GM18873 (cell line): ENCODE data around the gene NSUN2.
"Not testable (repeated sequence)": the region's sequence is repeated elsewhere in the genome, so short reads cannot be mapped to it uniquely, and the experiment has no call there.

Experiments used
- ATAC-seq: cut with Tn5 transposase; IDR thresholded peaks from one replicate; pipeline ENCODE4 v1.9.1; 2021; ENCODE audit warnings: mild to moderate bottlenecking, moderate library complexity, moderate number of reproducible peaks; ENCODE audit not compliant: unreplicated experiment, low FRiP score

NSUN2 gene

DNA sequence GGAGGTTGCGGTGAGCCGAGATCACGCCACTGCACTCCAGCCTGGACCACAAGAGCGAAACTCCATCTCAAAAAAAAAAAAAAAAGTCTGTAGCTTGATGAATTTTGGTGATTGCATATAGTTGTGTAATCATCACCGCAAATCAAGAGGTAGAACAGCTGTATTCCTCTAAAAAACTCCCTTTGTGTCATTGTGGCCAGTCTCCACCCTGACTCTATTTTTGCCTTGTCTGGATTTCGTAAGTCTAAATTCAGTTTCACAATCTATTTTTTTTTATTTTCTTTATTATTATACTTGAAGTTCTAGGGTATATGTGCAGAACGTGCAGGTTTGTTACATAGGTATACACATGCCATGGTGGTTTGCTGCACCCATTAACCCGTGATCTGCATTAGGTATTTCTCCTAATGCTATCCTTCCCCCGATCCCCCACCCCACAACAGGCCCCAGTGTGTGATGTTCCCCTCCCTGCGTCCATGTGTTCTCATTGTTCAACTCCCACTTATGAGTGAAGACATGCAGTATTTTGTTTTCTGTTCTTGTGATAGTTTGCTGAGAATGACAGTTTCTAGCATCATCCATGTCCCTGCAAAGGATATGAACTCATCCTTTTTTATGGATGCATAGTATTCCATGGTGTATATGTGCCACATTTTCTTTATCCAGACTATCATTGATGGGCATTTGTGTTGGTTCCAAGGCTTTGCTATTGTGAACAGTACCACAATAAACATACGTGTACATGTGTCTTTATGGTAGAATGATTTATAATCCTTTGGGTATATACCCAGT lies 12.9 kb upstream of the NSUN2 start:
- not testable (repeated sequence) for ATAC-seq

DNA sequence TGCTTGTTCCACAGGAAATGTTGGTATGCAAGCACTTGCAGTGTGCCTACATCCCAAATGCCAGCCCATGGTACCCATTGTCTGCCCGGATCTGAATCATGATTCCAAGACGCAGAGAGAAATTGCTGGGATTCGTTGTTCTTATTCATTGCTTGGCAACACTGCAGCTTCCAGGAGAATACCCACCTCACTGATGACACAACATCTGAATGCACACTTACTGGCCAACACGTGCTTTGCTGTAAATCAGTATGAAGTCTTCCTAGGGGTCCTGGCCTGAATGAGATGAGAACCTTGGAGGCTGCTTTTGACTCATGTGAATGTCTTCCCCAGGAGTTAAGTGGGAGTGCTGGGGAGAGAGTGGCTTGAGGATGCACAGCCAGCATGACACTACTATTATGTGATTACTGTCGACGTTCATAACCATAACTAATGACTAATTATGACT lies 12.0 kb upstream of the NSUN2 start:
- no peak for ATAC-seq

DNA sequence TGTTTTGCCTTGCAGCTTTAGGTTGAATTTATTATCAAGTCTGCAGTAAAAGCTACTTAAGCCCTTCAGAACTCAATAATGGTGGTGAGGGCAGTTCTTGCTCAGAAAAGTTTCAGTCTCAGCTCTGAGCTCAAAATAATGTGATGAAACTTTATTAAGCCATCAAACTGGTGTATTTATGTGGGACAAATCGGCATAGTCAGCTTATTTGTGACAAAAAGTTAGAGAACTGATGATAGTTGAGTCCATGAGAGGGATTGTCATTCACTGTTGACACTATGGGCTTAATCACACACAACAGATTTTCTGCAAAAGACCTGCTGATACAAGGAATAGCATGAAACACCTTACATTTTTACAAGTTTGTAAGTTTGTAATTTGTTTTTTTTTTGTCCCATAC lies 9.8 kb upstream of the NSUN2 start:
- no peak for ATAC-seq

DNA sequence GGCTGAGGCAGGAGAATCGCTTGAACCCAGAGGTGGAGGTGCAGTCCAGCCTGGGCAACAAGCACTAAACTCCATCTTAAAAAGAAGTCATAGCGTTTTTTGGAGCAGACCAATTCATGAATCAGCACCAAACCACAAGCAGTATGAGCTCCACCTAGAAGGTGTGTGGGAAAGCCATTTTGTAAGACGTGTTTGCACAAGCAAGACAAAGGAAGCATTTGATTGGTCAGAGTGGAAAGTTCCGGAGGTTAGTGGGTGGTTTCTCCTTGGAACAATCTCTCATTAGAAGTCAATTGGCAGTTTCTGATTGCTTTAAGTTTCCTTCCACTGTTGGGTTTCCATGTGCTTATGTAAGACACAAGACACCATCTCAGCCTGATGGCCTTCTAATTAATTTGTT lies 5.4 kb upstream of the NSUN2 start:
- no peak for ATAC-seq

DNA sequence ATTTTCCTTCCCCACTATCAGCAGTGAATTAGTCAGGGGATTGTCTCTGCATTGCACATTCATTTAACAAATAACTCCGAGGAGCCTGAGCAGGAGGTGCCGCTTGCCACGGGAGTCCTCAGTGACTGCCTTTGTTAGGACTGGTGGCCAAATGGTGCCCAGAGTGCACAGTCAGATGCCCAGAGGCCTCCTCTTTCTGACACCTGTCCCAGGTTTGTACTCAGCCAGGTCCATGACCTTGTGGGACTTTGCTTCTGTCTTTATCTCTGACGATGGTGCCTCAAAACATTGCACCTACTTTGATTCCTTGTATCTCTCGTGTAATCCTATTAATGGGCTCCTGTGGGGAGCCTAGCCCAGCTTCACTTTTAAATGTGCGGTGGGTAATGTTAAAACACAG lies 4.7 kb upstream of the NSUN2 start:
- no peak for ATAC-seq

DNA sequence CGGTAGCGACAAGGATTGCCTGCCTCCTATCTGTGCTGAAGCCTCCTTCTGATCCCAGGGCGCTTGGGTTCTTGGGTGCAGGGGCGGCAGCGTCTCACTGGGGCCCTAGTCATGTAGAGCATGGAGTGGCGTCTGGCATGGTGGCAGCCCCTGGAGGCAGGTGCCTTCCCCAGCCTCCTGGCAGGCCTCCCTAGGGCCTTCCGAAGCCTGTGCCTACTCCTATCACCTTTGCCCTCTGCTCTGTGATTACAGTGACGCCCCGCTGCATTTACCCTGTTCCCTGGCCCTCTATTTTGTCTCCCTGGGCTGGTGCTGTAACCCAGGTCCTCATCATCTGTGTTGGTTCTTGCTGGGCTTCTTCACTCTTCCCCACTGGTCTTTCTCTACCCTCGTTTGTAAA lies 4.2 kb upstream of the NSUN2 start:
- no peak for ATAC-seq

DNA sequence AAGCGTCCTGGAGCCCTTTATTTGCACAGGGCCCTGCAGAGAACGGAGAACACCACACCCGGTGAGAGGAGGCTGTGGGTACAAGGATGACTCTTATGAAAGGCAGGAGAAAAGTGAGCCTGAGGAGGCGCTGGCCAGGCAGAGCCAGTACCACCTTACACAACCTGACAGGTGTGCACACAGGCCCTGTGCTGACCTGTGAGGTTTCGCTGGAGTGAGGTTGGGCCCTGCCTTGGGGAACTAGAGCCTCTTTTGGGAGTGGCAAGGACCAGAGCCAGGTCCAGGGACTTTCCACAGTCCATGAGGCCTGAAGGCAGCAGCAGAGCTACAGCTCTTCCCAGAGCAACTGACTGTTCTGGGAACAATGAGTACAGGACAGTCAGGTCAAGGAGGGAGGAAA lies 3.4 kb upstream of the NSUN2 start:
- no peak for ATAC-seq

DNA sequence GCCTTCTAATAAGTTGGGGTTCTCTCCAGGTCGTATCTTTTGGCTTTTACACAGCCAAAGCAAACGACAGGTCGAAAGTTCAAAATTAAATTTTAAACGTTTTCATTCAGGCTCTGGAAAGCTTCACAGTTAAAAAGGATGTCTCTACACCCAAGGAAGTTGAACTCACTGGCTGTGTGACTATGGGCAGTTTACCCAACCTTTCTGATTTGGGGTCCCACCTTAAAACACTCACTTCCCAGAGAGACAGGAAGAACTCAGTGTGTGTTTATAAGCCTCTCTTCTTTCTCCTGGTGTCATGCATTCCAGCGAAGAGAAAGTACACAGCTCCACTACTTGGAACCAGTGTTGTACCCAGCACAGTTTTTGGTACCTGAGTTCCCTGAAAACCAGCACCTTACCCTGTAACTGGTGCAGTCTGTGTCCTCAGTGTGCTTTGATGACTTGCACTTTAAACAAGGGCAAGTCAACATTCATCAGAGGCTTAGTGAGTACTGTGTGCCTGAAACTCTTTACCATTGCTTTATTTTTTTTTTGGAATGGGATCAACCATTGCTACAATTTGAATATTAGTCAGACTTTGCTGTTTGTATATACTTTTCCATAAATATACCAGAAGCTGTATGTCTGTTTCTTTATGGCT lies 2.1 kb upstream of the NSUN2 start:
- ATAC-seq: no peak

DNA sequence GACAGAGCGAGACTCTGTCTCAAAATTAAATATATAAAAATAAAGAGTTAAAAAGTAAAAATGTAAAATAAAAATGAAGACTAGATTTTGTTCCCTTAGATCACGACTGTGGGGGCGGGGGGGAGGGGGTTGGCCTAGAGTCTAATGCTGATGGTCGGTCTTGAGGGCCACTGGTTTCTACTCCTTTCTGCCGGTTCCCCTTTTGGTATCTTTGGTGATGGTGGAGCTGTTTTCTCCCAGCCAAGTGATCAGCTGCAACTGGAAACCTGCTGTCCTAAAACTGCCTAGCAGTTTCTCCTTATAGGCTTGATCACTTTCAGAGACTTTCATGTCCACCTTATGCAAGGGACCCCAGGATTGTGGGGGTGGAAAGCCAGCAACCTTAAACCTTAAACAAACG lies 1.5 kb upstream of the NSUN2 start:
- ATAC-seq: no peak

DNA sequence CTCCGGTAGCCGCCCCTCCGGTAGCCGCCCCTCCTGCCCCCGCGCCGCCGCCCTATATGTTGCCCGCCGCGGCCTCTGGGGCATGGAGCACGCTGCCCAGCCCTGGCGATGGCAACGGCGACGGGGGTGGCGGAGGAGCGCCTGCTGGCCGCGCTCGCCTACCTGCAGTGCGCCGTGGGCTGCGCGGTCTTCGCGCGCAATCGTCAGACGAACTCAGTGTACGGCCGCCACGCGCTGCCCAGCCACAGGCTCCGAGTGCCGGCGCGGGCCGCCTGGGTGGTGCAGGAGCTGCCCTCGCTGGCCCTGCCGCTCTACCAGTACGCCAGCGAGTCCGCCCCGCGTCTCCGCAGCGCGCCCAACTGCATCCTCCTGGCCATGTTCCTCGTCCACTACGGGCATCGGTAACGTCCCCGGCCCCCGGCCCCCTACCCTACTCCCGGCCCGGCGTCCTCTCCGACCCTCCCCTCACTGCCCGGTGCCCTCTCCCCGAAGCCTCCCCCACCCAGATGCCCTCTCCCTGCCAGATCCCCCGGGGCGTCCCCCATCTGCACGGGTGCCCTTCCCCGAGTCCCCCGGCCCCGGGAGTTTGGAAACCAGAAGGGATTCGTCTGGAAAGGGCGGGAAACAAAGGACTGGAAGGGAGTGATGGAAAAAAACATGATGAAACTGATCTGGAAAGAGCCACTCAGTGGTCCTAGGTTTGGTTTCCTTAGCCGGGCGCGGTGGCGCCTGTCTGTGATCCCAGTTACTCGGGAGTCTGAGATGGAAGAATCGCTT lies 813 bp upstream of the NSUN2 start:
- peak; percentile 41 for ATAC-seq

DNA sequence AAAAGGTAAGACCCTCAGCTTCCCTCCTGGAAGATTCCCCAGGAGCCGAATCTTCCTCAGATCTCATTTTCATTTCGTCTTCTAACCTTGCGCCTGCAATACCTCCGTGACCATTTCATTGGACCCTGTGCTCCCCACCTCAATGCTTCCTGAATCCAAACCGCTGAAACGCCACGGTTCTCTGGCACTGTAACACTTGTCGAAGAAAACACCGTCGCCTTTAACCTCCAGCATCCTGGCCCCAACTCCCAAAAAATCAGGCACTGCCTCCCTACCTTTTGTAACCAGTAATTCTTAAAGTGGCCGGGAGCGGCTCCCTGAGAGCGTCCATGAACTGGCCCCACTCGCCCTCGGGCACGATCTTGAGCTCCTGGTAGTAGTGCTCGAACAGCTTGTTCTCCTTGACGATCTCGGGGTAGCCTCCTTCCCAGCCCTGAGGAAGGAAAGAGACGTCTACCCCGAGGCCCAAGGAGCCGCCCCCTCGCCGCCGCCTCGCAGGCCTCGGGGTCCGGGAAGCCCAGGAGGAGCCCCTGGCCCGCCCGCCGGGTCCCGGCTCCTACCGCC lies 438 bp downstream of the NSUN2 start:
- ATAC-seq: peak; percentile 28

DNA sequence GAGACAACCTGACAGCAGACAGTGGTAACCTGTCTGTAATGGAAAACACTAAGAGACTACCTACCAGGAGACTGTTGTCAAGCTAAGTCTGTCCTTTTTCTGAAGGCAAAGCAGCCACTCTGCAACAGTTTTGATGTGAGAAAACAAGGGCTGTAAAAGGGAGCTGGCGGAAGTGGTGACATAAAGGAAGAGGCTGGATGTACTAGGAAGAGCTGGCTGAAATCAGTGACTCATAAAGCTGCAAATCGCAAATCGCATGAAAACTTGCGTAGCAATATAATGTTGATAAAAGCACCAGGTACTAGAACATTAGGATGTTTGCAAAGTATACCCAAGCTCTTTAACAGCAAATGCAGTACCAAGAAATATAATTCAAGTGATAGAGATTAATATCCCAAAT lies 1.4 kb downstream of the NSUN2 start:
- ATAC-seq: no peak

DNA sequence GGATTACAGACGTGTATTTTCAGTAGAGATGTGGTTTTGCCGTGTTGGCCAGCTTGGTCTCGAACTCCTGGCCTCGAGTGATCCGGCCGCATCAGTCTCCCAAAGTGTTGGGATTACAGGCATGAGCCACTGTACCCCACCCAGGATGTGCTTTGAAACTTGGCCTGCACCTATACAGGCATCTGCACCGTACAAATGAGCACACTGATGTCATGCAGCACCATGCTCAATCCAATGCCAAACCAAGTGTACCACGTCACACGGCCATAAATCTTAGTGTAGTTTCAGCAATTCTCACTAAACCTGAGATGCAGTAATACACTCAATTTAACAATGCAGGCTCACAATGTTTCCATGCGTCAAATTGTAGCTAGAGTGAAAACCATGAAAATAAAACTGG lies 6.3 kb downstream of the NSUN2 start:
- no peak for ATAC-seq

DNA sequence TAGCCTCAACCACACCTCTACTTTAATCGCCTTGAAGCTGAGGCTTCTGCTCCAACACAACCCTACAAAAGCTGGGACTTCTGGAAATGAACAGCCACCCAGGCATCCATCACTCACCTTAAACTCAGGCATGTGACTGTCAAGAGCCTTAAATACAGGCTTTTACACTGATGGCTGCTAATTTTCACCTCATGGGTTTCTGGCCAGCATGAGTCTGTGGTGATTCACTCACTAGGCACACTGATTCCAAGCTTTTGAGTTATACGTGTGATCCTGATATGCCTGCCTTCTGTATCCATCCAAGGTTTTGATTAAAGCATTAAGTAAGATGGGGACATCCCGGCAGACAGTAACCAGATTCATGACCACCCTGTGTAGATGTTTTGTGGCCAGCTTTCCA lies 8.9 kb downstream of the NSUN2 start:
- no peak for ATAC-seq

DNA sequence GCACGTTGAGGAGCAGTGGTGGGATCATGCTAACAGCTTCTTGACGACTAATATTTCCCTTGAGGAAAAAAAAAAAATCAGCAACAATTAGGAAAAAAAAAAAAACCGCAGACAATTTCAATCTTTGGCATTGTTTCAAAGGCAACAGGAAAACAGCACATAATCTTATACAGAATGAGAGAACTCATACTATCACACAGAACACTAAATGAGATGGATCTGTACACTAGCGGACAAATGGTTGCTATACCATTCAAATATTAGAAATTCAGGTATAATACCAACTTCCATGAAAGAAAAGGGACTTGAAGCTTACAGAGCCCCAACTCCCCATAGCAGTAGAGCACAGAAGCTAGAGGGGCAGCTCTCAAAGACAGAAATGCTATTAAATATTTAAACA lies 9.6 kb downstream of the NSUN2 start:
- no peak for ATAC-seq

DNA sequence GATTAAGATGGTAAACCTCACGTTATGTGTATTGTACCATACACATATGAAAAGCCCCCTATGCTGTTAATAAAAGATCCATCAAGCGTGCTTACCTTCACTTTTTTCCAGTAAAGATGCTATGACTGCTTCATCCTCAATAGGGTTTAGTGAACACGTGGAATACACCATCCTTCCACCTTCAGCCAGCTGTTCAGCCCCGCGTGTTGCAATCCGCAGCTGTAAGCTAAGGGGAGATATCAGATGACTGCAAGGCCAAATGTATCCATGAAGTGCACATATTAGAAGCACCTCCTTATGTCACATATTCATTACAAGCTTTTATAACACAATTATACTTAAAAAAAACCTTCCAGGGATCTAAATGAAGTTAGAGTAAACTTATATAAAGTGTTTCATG lies 16.2 kb downstream of the NSUN2 start:
- ATAC-seq: no peak

DNA sequence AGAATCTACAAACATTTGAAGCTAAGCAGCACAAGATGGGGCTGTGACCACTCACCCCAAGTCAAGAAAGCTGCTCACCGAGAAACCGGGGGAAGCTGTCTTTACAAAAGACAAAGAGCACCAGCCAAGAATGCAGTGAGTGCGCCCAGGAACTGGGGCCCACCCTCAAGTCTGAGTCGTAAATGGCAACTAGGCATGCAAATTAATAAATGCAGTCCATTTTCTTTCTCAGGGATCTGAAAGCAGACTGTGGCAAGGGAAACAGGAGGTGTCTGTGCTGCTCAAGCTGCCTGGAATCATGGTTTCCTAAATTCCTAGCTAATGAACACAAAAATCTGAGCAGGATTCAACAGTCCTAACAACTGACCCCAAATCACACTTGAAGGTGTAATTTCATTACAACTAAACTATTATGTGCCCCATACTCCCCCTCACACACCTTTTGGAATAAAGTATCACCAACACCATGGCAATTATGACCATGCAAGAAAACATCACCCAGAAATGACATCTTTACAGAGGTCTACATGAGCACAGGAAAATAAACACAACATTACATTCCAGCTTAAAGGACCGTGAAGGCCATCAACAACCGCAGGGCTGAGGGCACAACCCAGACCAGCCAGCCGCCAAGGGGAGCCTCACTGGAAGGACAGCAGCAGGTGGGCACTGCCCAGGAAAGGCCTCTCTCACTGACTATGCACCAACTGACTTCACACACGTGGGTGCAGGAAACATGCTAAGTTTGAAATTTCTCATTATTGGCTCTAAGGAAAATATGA lies 17.6 kb downstream of the NSUN2 start:
- no peak for ATAC-seq

DNA sequence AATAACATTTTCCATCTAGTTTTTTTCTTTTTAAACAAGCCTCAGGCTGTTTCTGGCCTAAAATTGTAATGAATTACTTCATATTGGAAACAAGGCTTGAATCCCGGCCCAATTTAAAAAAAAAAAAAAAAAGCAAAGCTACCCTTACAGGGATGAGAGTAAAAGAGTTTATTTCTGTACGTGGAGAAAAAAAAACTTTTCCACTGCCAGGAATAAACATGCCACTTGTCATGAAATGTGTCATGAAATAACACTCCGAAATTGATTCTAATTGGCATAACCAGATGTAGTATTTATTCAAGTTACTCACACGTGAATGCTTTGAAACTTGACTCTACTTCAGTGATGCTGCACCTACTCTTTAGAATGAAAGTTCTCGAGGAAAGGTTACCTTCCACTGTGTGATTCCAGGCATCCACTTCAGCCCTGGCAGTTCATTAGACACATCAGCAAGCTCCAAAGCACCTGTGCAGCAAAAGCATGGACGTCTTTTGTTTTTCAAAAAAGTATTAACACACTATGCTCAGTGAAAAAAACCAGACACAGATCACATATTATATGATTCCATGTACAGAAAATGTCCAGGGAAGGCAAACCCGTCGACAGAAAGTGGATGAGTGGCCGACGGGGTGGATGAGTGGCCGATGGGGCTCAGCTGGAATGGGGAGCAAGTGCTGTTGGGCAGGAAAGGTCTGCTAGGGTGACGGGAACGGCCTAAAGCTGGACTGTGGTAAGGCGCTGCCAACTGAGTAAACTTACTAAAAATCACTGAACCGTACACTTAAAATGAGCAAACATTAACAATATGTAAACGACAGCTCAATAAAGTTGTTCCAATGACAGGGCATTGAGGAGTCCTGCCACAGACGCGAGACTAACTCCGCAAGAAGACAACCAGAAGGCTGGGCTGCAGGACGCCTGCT lies 21.2 kb downstream of the NSUN2 start:
- ATAC-seq: no peak

DNA sequence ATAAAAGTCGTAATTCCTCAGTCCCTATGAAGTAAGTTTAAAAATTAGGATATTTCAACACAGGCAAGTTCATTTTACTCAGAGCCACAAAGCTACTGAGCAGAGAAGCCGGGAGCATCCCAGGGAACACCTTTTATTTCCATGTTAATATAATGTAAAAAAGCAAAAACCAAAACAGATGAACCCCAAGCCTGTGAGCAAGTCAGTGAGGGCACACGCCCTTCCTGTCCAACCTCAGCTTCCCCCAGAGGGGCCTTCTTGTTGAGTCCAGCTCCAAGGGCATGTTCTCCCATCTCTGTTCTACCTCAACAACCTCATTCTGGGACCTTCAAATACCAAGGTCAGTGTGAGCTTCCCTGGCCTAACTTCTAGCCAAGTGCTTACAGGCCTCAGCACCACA lies 24.8 kb downstream of the NSUN2 start:
- ATAC-seq: no peak
